Chondrocyte (in vitro differentiated cells): ENCODE data around the gene GCNT4. TPM values are rescaled to one million over a fixed set of nuclear protein-coding genes. Genes with fewer than 3 reads are reported as not detected.

Experiments used
- DNase-seq: peaks from one replicate; pipeline ENCODE4 v3.0.0; 2021; ENCODE audit warnings: mixed read lengths, low spot score
- H3K27ac Mint-ChIP-seq: one replicate; pipeline ENCODE4 v1.8.0; 2021; ENCODE audit warnings: mild to moderate bottlenecking, moderate library complexity, mixed read lengths; ENCODE audit not compliant: unreplicated experiment
- H3K27me3 Mint-ChIP-seq: 2 replicates; pipeline ENCODE4 v1.8.0; 2021; ENCODE audit warnings: low read depth, mixed read lengths
- H3K36me3 Mint-ChIP-seq: 2 replicates; pipeline ENCODE4 v1.8.0; 2021; ENCODE audit warnings: low read depth, mixed read lengths
- H3K4me1 Mint-ChIP-seq: 2 replicates; pipeline ENCODE4 v1.8.0; 2021; ENCODE audit warnings: low read depth, mild to moderate bottlenecking, mixed read lengths
- H3K4me3 Mint-ChIP-seq: one replicate; pipeline ENCODE4 v1.8.0; 2021; ENCODE audit warnings: mild to moderate bottlenecking, moderate library complexity, mixed read lengths; ENCODE audit not compliant: unreplicated experiment
- H3K9me3 Mint-ChIP-seq: 2 replicates; pipeline ENCODE4 v1.8.0; 2021; ENCODE audit warnings: low read depth, mixed read lengths
- CTCF ChIP-seq: fragments of 200-600 bp; sonication (generic); IDR thresholded peaks from 2 replicates; pipeline ENCODE4 v1.5.0; 2021; ENCODE audit warnings: antibody characterized with exemption, mild to moderate bottlenecking, moderate library complexity
- total RNA-seq: library from RNA; stranded (reverse); gene quantifications from 3 replicates; pipeline ENCODE4 v1.2.1, GENCODE V29; 2021

Gene GCNT4
- total RNA-seq, 1 donor from 2014 or later: 2.6 TPM

GRCh38 chr5:75044406-75044805 lies 8.0 kb downstream of the GCNT4 start:
- Mint-ChIP-seq H3K27me3 (no peaks in the 10 kb centered on the region), H3K36me3 (peaks cover 21% of the 10 kb centered on the region), H3K4me1 (peaks cover 22% of the 10 kb centered on the region), H3K27ac (no peak overlapping the region), H3K9me3 (no peaks in the 10 kb centered on the region), H3K4me3 (no peak overlapping the region)
- DNase-seq: no peak
- no peak for TF ChIP-seq CTCF

GRCh38 chr5:75043633-75044264 lies 8.6 kb downstream of the GCNT4 start:
- no peak for TF ChIP-seq CTCF
- H3K4me3 Mint-ChIP-seq: no peak overlapping the region
- H3K27ac Mint-ChIP-seq: no peak overlapping the region
- H3K27me3 Mint-ChIP-seq: no peaks in the 10 kb centered on the region
- peaks cover 22% of the 10 kb centered on the region for H3K36me3 Mint-ChIP-seq
- no peaks in the 10 kb centered on the region for H3K9me3 Mint-ChIP-seq
- H3K4me1 Mint-ChIP-seq: peaks cover 16% of the 10 kb centered on the region
- DNase-seq: no peak

- Mint-ChIP-seq H3K36me3 (peaks cover 22% of the 10 kb centered on the region), H3K9me3 (no peaks in the 10 kb centered on the region), H3K4me3 (no peak overlapping the region), H3K27me3 (no peaks in the 10 kb centered on the region), H3K27ac (no peak overlapping the region), H3K4me1 (peaks cover 7% of the 10 kb centered on the region)
- no peak for DNase-seq
- no peak for TF ChIP-seq CTCF
Observed at GRCh38 chr5:75042522-75042921, 9.8 kb downstream of the GCNT4 start.

GRCh38 chr5:75040973-75041372 lies 11.4 kb downstream of the GCNT4 start:
- H3K36me3 Mint-ChIP-seq: peaks cover 13% of the 10 kb centered on the region
- no peaks in the 10 kb centered on the region for H3K9me3 Mint-ChIP-seq
- H3K27me3 Mint-ChIP-seq: no peaks in the 10 kb centered on the region
- no peak for DNase-seq
- H3K4me1 Mint-ChIP-seq: peaks cover 12% of the 10 kb centered on the region
- no peak overlapping the region for H3K27ac Mint-ChIP-seq
- TF ChIP-seq CTCF: no peak
- no peak overlapping the region for H3K4me3 Mint-ChIP-seq

- DNase-seq: no peak
- no peaks in the 10 kb centered on the region for H3K27me3 Mint-ChIP-seq
- H3K27ac Mint-ChIP-seq: no peak overlapping the region
- H3K36me3 Mint-ChIP-seq: peaks cover 3% of the 10 kb centered on the region
- no peaks in the 10 kb centered on the region for H3K9me3 Mint-ChIP-seq
- TF ChIP-seq CTCF: no peak
- peaks cover 4% of the 10 kb centered on the region for H3K4me1 Mint-ChIP-seq
- no peak overlapping the region for H3K4me3 Mint-ChIP-seq
Observed at GRCh38 chr5:75037106-75037505, 15.3 kb downstream of the GCNT4 start.
